Measurements from ENCODE around the gene KTI12.

Gene KTI12

GRCh38 chr1:52002038-52002917 lies 31.3 kb downstream of the KTI12 start:
- Histone ChIP-seq H2AK5ac (ENCODE audit: low read depth, low read length) (no peak overlapping the region), H3K14ac (ENCODE audit: low read length) (no peak overlapping the region), H2BK5ac (ENCODE audit: low read length) (no peak overlapping the region), H3K4me1 (ENCODE audit: control insufficient read depth in 2 of 2, insufficient read depth in 1 of 2, low read depth in 1 of 2, low read length in 2 of 2) (peaks cover 7 to 9% of the 10 kb centered on the region in 2 donors), H2BK15ac (ENCODE audit: low read length) (no peak overlapping the region), H3K18ac (ENCODE audit: low read length) (no peak overlapping the region), H4K8ac (ENCODE audit: low read depth, low read length) (no peak overlapping the region), H3K9me3 (replicated peaks in 1 of 2; ENCODE audit: control insufficient read depth in 2 of 2, insufficient read depth in 1 of 2, low read depth in 1 of 2, low read length in 2 of 2) (no peaks in the 10 kb centered on the region), H3K4me3 (ENCODE audit: low read length in 2 of 2) (peak overlapping the region in 1 of 2 donors; percentile 43), H2AFZ (ENCODE audit: low read length) (no peak overlapping the region), H3K79me1 (ENCODE audit: low read depth, low read length) (no peaks in the 10 kb centered on the region), H3K23ac (ENCODE audit: low read depth, low read length, poor library complexity) (no peak overlapping the region), H4K91ac (ENCODE audit: low read depth, low read length, poor library complexity) (no peak overlapping the region), H2BK12ac (ENCODE audit: low read length) (no peak overlapping the region), H3K9ac (ENCODE audit: low read depth, low read length, poor library complexity) (no peak overlapping the region), H3K4ac (ENCODE audit: low read length) (no peak overlapping the region), H3K27me3 (ENCODE audit: control insufficient read depth in 3 of 3, insufficient read depth in 3 of 3, low read depth in 1 of 3, low read length in 3 of 3) (peaks cover 0 to 40% (median 0%) of the 10 kb centered on the region in 3 experiments), H2BK120ac (ENCODE audit: low read depth, low read length) (no peak overlapping the region), H3K36me3 (replicated peaks in 1 of 2; ENCODE audit: control insufficient read depth in 2 of 2, insufficient read depth in 2 of 2, low read length in 2 of 2) (no peaks in the 10 kb centered on the region), H3K4me2 (ENCODE audit: insufficient read depth, low read length, poor library complexity, severe bottlenecking) (no peak overlapping the region), H3K27ac (replicated peaks; ENCODE audit: low read length) (no peak overlapping the region)
- no CpG with 5 or more reads among the region's 9 CpGs for WGBS, 2 donors (ENCODE audit: extremely low coverage in 2 of 2, insufficient read length in 2 of 2, insufficient replicate concordance in 1 of 2)
- DNase-seq (ENCODE audit: low spot score), result peak; percentile 88

GRCh38 chr1:51998701-51999100 lies 34.9 kb downstream of the KTI12 start:
- no peak overlapping the region for H3K4me3 ChIP-seq (ENCODE audit: low read length in 2 of 2)
- no peak overlapping the region for H2BK5ac ChIP-seq (ENCODE audit: low read length)
- no peak overlapping the region for H4K91ac ChIP-seq (ENCODE audit: low read depth, low read length, poor library complexity)
- H2BK12ac ChIP-seq (ENCODE audit: low read length), result no peak overlapping the region
- no peak overlapping the region for H4K8ac ChIP-seq (ENCODE audit: low read depth, low read length)
- H3K4me1 ChIP-seq (ENCODE audit: control insufficient read depth in 2 of 2, insufficient read depth in 1 of 2, low read depth in 1 of 2, low read length in 2 of 2), result peaks cover 1 to 2% of the 10 kb centered on the region in 2 donors
- no CpG with 5 or more reads among the region's 1 CpG for WGBS, 2 donors (ENCODE audit: extremely low coverage in 2 of 2, insufficient read length in 2 of 2, insufficient replicate concordance in 1 of 2)
- no peak overlapping the region for H3K18ac ChIP-seq (ENCODE audit: low read length)
- H3K36me3 ChIP-seq (replicated peaks in 1 of 2; ENCODE audit: control insufficient read depth in 2 of 2, insufficient read depth in 2 of 2, low read length in 2 of 2), result no peaks in the 10 kb centered on the region
- no peak for DNase-seq (ENCODE audit: low spot score)
- H3K4ac ChIP-seq (ENCODE audit: low read length), result no peak overlapping the region
- H3K9me3 ChIP-seq (replicated peaks in 1 of 2; ENCODE audit: control insufficient read depth in 2 of 2, insufficient read depth in 1 of 2, low read depth in 1 of 2, low read length in 2 of 2), result no peaks in the 10 kb centered on the region
- H3K79me1 ChIP-seq (ENCODE audit: low read depth, low read length), result no peaks in the 10 kb centered on the region
- H3K27ac ChIP-seq (replicated peaks; ENCODE audit: low read length), result no peak overlapping the region
- no peak overlapping the region for H2BK120ac ChIP-seq (ENCODE audit: low read depth, low read length)
- no peak overlapping the region for H3K14ac ChIP-seq (ENCODE audit: low read length)
- H3K27me3 ChIP-seq (ENCODE audit: control insufficient read depth in 3 of 3, insufficient read depth in 3 of 3, low read depth in 1 of 3, low read length in 3 of 3), result peaks cover 0 to 48% (median 0%) of the 10 kb centered on the region in 3 experiments
- no peak overlapping the region for H2AK5ac ChIP-seq (ENCODE audit: low read depth, low read length)
- H3K9ac ChIP-seq (ENCODE audit: low read depth, low read length, poor library complexity), result no peak overlapping the region
- no peak overlapping the region for H2AFZ ChIP-seq (ENCODE audit: low read length)
- no peak overlapping the region for H3K23ac ChIP-seq (ENCODE audit: low read depth, low read length, poor library complexity)
- H3K4me2 ChIP-seq (ENCODE audit: insufficient read depth, low read length, poor library complexity, severe bottlenecking), result no peak overlapping the region
- no peak overlapping the region for H2BK15ac ChIP-seq (ENCODE audit: low read length)

GRCh38 chr1:51997974-51998382 lies 35.6 kb downstream of the KTI12 start:
- Histone ChIP-seq H2AFZ (ENCODE audit: low read length) (no peak overlapping the region), H4K91ac (ENCODE audit: low read depth, low read length, poor library complexity) (no peak overlapping the region), H3K4ac (ENCODE audit: low read length) (no peak overlapping the region), H3K27ac (replicated peaks; ENCODE audit: low read length) (no peak overlapping the region), H3K4me3 (ENCODE audit: low read length in 2 of 2) (no peak overlapping the region), H2BK12ac (ENCODE audit: low read length) (no peak overlapping the region), H3K18ac (ENCODE audit: low read length) (no peak overlapping the region), H2BK120ac (ENCODE audit: low read depth, low read length) (no peak overlapping the region), H2BK5ac (ENCODE audit: low read length) (no peak overlapping the region), H3K4me2 (ENCODE audit: insufficient read depth, low read length, poor library complexity, severe bottlenecking) (no peak overlapping the region), H3K14ac (ENCODE audit: low read length) (no peak overlapping the region), H3K9me3 (replicated peaks in 1 of 2; ENCODE audit: control insufficient read depth in 2 of 2, insufficient read depth in 1 of 2, low read depth in 1 of 2, low read length in 2 of 2) (no peaks in the 10 kb centered on the region), H3K9ac (ENCODE audit: low read depth, low read length, poor library complexity) (no peak overlapping the region), H3K23ac (ENCODE audit: low read depth, low read length, poor library complexity) (no peak overlapping the region), H3K79me1 (ENCODE audit: low read depth, low read length) (no peaks in the 10 kb centered on the region), H3K36me3 (replicated peaks in 1 of 2; ENCODE audit: control insufficient read depth in 2 of 2, insufficient read depth in 2 of 2, low read length in 2 of 2) (no peaks in the 10 kb centered on the region), H2AK5ac (ENCODE audit: low read depth, low read length) (no peak overlapping the region), H4K8ac (ENCODE audit: low read depth, low read length) (no peak overlapping the region), H3K4me1 (ENCODE audit: control insufficient read depth in 2 of 2, insufficient read depth in 1 of 2, low read depth in 1 of 2, low read length in 2 of 2) (peaks cover 1 to 2% of the 10 kb centered on the region in 2 donors), H3K27me3 (ENCODE audit: control insufficient read depth in 3 of 3, insufficient read depth in 3 of 3, low read depth in 1 of 3, low read length in 3 of 3) (peaks cover 0 to 51% (median 0%) of the 10 kb centered on the region in 3 experiments), H2BK15ac (ENCODE audit: low read length) (no peak overlapping the region)
- WGBS, 2 donors (ENCODE audit: extremely low coverage in 2 of 2, insufficient read length in 2 of 2, insufficient replicate concordance in 1 of 2), result no CpG with 5 or more reads among the region's 5 CpGs
- no peak for DNase-seq (ENCODE audit: low spot score)

GRCh38 chr1:51990478-51990965 lies 43.1 kb downstream of the KTI12 start, which contains the start of gene RAB3B:
Gene RAB3B, minus strand, starts transcription at chr1:51990700. Its CDS starts 13,583 bp downstream, at chr1:51977117.
- Histone ChIP-seq H3K4me3 (ENCODE audit: low read length in 2 of 2) (peak within 1 kb of the TSS; percentile 47 to 98), H3K18ac (ENCODE audit: low read length) (peak within 1 kb of the TSS; percentile 92), H3K27ac (replicated peaks; ENCODE audit: low read length) (no peak within 1 kb of the TSS), H3K79me1 (ENCODE audit: low read depth, low read length) (no peaks in the 10 kb centered on the region), H3K4me2 (ENCODE audit: insufficient read depth, low read length, poor library complexity, severe bottlenecking) (peak within 1 kb of the TSS; percentile 68), H3K4ac (ENCODE audit: low read length) (no peak within 1 kb of the TSS), H3K23ac (ENCODE audit: low read depth, low read length, poor library complexity) (peak within 1 kb of the TSS; percentile 77), H3K14ac (ENCODE audit: low read length) (no peak within 1 kb of the TSS), H3K27me3 (ENCODE audit: control insufficient read depth in 3 of 3, insufficient read depth in 3 of 3, low read depth in 1 of 3, low read length in 3 of 3) (peaks cover 0 to 68% (median 2%) of the 10 kb centered on the region in 3 experiments), H2BK5ac (ENCODE audit: low read length) (no peak within 1 kb of the TSS), H3K36me3 (replicated peaks in 1 of 2; ENCODE audit: control insufficient read depth in 2 of 2, insufficient read depth in 2 of 2, low read length in 2 of 2) (no peaks in the 10 kb centered on the region), H2BK15ac (ENCODE audit: low read length) (peak within 1 kb of the TSS; percentile 45), H3K9me3 (replicated peaks in 1 of 2; ENCODE audit: control insufficient read depth in 2 of 2, insufficient read depth in 1 of 2, low read depth in 1 of 2, low read length in 2 of 2) (no peaks in the 10 kb centered on the region), H2BK120ac (ENCODE audit: low read depth, low read length) (no peak within 1 kb of the TSS), H4K91ac (ENCODE audit: low read depth, low read length, poor library complexity) (no peak within 1 kb of the TSS), H2AFZ (ENCODE audit: low read length) (peak within 1 kb of the TSS; percentile 97), H2BK12ac (ENCODE audit: low read length) (no peak within 1 kb of the TSS), H2AK5ac (ENCODE audit: low read depth, low read length) (peak within 1 kb of the TSS; percentile 32), H4K8ac (ENCODE audit: low read depth, low read length) (no peak within 1 kb of the TSS), H3K9ac (ENCODE audit: low read depth, low read length, poor library complexity) (peak within 1 kb of the TSS; percentile 65), H3K4me1 (ENCODE audit: control insufficient read depth in 2 of 2, insufficient read depth in 1 of 2, low read depth in 1 of 2, low read length in 2 of 2) (peaks cover 0 to 7% of the 10 kb centered on the region in 2 donors)
- no CpG with 5 or more reads among the region's 46 CpGs for WGBS, 2 donors (ENCODE audit: extremely low coverage in 2 of 2, insufficient read length in 2 of 2, insufficient replicate concordance in 1 of 2)
- peak; percentile 80 for DNase-seq (ENCODE audit: low spot score)
